Right ventricle myocardium inferior (tissue), 1 donor: ENCODE measurements around the gene FAM83F. TPM values are rescaled to one million over a fixed set of nuclear protein-coding genes. Genes with fewer than 3 reads are reported as not detected.
"Not testable (repeated sequence)": the region's sequence is repeated elsewhere in the genome, so short reads cannot be mapped to it uniquely, and the experiment has no call there.

Source experiments
- ATAC-seq: fragments of 200-7000 bp; cut with Tn5 transposase; one replicate; pipeline ENCODE4 v1.9.1; 2020; ENCODE audit warnings: mild to moderate bottlenecking, moderate library complexity
- DNase-seq: peaks from one replicate; pipeline ENCODE4 v3.0.0; 2021; ENCODE audit errors: missing footprints
- intact Hi-C: fragments of 100-400 bp; cut with DNase I; formaldehyde crosslinking; loops from one replicate; pipeline ENCODE4 v1.11.0; 2022
- long read RNA-seq: library from polyadenylated mRNA; unstranded; transcript quantifications from one replicate; pipeline ENCODE4 v2.0.0, GENCODE V29; 2021
- total RNA-seq: library from RNA; stranded (reverse); fragmentation: NEBNext Ultra II Directional; extraction: Animal tissue kit (Norgen Biotek cat#: 25700); gene quantifications from one replicate; pipeline ENCODE4 v1.2.1, GENCODE V29; 2021
- donor health status: DM: no; HTN: yes; CAD: no; lungs with severe emphysema.

Gene FAM83F
- 6.1 TPM for total RNA-seq
- long read RNA-seq, full-length matches to known transcripts, result 11 of 12 reads
- long read RNA-seq, partial matches to known transcripts, result 1 of 12 reads
- long read RNA-seq, other reads (novel, unspliced or antisense), result 0 of 12 reads

DNA sequence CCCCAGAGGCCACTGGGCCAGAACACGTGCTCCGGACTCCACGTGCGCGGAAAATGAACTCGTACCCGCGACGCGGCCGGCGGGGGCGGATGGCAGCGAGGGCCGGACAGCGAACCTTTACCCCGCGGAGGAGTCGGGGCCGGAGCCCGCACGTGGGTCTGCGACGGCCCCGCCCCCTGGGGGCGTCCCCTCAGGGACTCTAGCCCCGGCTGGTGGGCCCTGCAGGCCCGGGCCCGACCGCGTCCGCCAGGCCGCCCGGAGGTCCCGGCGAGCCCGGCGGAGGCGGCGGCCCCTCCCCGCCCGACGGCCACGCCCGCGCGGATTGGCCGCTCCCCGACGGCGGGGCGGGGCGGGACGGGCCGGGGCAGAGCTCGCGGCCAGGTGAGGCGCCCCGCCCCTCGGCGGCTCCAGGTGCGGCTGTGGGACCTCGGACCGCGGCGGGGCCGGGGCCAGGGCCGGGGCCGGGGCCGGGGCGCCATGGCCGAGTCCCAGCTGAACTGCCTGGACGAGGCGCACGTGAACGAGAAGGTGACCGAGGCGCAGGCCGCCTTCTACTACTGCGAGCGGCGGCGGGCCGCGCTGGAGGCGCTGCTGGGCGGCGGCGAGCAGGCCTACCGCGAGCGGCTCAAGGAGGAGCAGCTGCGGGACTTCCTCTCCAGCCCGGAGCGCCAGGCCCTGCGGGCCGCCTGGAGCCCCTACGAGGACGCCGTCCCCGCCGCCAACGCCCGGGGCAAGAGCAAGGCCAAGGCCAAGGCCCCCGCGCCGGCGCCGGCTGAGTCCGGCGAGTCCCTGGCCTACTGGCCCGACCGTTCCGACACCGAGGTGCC is at the start of gene FAM83F:
TSS of gene FAM83F (plus strand) at position 389 of the 827 bp plus-strand sequence. CDS start at position 478, 89 bp downstream.
- intact Hi-C loops, result no loop called here
- no peak for DNase-seq
- ATAC-seq, result no peak

DNA sequence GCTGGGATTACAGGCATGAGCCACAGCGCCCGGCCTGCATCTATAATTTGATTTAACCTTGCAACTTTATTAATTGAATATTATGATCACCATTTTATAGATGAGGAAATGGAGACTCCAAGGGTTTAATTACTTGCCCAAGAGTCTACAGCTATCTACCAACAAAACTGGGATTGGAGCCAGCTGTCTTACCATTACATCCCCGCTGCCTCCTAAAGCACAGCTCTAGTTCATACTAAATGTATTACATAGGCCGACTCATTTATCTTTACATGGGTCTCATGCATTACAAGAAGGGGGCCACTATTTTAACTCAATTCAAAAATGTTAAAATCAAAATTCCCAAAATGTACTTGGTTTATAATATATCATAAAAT is 48.6 kb upstream of the FAM83F start:
- intact Hi-C loops, result no loop called here
- ATAC-seq, result no peak
- DNase-seq, result no peak

DNA sequence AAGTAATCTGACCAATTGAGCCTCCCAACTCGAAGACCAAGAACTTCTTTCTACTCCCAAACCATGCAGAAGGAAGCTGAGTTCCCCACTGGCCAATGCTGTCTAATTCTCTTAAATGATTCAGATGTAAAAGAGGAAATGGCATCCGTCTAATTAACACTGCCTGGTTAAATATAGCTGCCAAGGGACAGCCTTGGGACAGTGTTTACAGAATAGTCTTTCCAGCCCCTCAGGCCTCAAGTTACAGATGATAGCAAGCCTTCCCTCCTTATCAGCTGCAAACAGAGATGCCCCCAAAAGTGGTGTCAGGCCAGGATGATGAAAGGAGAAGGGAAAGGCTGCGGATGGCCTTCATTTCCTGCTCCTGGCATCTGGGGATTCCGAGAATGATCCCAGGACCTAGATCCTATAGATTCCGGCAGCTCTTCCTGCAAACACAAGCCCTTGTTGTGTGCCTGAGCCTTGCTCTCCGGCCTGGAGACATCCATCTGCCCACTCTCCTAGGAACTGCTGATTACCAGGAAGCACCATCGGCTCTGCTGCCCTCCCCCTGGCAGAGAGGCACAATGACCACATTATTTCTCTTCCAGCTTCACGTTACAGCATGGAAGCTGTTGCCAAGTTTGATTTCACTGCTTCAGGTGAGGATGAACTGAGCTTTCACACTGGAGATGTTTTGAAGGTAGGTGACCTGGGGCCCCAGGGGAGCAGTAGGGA is 48.1 kb upstream of the FAM83F start:
- DNase-seq (no peak), ATAC-seq (no peak)
- intact Hi-C loops, result no loop called here

DNA sequence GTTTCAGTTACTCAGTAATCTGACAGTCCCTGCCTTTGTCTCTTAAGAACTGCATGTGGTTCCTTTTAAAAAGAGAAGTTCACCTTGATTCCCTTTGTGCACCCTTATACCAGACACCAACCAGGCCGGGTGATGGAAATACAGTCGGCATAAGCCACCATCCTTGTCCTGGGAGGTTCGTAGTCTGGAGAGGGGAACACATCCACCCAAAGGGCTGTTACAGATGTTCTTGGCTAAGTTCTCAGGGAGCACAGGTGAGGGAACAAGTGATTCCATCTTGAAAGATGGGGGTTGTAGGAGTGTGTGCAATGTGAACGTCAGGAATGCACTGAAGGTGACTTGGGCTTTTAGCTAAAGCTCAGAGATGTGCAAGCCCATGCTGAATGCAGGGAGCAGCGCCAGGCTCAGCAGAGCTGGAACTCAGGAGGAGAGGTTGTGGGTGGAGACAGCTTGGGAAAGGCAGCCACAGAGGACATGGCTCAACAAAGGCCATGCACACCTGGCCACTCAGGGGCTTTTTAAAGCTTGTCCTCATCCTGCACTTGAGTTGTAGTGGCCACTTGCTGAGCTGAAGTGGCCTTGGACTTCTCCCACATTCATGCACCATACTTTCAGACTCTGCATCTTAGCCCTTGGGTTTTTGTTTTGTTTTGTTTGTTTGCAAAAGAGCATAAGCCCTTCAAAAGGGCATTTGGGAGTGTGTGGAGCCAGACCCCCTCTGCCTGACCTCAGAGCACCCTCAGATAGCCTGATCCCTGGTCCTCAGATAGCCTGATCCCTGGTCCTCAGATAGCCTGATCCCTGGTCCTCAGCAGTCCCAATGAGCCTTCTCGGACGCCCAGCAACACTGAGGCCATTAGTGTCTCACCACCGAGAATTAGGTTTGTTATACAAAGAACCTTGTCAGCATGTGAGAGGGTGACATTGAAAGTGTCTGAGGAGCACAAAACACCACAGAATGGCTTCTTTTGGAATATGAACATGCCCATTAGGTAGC is 47.2 kb upstream of the FAM83F start:
- intact Hi-C loops, result no loop called here
- ATAC-seq (no peak), DNase-seq (no peak)

DNA sequence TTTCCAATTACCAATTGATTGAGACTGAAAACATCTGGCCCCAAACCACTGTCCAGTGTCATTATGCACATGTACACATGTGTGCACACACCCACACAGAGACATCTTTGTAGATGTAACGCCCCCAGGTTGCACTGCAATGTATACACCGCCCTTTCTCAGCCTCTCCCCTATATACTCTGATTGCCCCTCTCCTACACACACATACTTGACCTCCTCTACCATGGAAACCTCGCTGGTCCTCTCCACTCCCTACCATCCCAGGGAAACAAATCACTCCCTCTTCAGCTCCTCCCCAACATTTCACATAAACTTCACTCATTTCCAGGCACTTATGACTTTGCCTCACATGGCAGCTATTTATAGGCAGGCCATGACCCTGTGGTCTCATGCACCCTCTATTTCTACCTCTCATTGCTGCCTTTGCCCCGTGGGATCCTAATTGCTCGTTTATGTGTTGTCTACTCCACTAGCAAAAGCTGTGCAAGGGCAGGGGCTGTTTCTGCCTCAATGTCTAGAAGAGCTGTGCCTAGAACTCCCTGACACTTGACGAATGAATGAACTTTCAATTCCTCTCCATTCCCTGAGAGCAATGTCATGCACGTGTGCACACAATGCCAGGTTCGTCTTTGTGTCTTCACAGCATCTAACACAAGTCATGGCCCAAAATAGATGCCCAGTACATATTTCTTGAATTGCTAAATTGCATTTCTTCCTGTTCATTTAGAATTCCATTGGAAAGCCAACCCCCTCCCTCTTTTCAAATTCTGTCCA is 44.6 kb upstream of the FAM83F start:
- no peak for ATAC-seq
- intact Hi-C loops, result no loop called here
- DNase-seq, result no peak

- ATAC-seq, intact Hi-C loops, DNase-seq: not testable (repeated sequence)
Observed at GRCh38 chr22:39951603-39952293, 43.0 kb upstream of the FAM83F start.

DNA sequence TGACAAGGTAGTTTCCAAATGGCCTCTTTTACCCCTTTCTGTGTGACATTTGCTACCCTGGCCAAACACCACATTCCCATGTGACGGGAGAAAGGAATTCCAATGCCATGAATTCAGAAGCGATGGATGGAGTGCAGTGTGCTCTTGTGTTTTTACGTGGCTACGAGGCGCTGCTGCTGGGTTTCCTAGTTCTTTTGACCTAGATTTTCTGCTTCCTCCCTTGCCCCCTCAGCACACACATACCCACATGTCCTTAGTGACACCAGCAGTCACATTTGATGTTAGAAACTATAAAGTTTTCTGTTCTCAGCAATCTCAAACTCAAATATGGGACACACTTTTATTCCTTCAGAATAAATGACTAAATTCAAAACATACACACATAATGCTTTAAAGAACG is 42.4 kb upstream of the FAM83F start:
- ATAC-seq, result no peak
- intact Hi-C loops, result no loop called here

DNA sequence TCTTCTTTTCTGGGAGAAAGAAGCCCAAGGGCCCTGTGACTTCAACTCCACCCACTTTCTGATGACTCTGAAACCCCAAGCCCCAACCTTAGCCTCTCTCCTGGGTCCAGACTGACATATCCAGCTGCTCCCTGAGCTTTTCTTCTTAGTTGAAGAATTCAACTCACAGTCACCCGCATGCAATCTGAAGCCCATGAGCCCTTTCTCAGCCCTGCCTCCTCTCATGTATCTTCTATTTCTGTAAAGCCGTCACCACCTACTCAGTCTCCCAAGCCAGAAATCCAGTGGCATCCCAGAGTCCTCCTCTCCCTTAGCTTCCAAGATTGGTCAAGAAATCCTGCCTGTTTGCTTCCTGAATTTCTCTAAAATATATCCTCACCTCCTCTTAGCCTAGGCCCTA is 41.7 kb upstream of the FAM83F start:
- intact Hi-C loops, result no loop called here
- no peak for ATAC-seq

More for the DNA sequence above, 42.4 kb upstream of the FAM83F start:
- DNase-seq, result no peak

GRCh38 chr22:39954584-39955055 is 40.1 kb upstream of the FAM83F start:
- no peak for DNase-seq
- intact Hi-C loops, result no loop called here

More for the DNA sequence above, 41.7 kb upstream of the FAM83F start:
- no peak for DNase-seq

DNA sequence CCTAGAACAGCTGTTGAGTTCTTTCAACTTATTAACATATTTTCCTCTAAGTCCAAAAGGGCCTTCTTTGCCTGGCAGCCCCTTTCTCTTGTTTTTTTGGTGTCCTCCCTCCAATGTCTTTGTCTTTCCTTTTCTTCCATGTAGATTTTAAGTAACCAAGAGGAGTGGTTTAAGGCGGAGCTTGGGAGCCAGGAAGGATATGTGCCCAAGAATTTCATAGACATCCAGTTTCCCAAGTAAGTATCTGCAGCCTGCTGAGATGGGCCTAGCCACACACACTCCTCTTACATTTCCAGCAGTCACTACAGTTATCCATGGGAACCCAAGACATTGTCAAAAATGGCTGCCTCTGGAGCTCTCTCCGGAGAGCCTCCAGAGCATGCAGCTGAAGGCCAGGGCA is 39.1 kb upstream of the FAM83F start:
- intact Hi-C loops, result no loop called here
- DNase-seq, result no peak
- no peak for ATAC-seq

More at GRCh38 chr22:39954584-39955055, 40.1 kb upstream of the FAM83F start:
- no peak for ATAC-seq

DNA sequence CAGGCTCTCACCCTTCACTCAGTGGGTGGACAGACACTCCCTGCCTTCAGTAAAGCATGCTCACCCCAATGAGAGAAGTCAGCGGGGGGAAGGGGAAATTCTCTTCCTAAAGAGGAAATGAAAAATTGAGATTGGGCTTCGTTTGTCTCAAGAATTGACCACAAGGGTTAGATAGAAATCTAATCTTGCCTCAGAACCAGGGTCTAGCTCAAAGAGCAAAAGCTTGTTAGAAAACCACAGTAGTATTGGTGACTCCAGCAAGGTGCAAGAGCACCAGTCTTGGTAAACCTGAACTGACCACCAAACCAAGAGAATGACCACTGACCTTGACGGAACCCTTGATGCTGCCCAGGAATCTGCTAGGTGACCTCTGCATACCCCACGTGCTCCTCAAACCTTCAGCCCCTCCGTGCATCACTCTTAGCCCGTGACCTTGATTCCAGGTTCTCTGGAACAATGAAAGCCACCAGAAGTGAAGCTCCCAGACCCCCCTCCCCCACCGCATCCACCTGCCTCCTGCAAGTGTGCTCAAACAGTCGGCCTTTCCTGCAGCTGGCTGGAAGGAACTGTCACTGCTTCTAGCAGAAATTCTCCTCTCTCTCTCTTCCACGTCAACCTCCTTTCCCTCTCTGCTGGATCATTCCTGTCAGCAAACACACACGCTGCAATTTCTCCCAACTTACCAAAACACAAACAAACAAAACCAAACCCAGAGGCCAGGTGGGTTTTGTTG is 37.7 kb upstream of the FAM83F start:
- intact Hi-C loops, result no loop called here
- DNase-seq (no peak), ATAC-seq (no peak)

DNA sequence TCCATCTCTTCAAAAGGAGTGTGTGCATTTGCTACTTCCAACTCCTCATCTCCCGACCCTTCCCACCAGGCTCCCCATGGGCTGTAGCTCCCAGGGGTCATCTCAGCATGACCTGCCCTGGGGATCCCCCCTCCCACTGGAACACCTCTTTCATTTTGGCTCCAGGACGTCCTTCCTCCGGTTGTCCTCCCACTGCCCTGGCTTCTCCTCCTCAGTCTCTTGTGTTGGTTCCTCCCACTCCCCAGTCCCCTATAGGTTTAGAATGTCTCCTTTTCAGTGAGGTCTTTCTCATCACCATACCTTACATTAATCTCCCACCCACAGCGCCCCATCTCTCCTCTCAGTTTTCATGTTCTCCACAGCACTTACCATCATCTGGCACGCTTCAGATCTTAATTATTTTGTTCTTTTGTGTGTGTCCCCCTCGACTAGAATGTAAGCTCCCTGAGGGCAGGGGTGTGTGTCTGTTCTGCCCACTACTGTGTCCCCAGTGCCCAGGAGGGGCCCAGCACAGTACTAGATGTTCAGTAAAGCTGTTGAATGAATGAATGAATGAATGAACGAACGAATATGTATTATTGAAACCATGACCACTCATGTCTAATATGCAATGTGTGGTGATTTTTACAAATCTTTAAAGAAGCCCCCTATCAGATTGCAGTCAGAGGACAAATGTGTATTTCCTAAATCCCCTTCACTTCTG is 36.6 kb upstream of the FAM83F start:
- no peak for ATAC-seq
- no peak for DNase-seq
- intact Hi-C loops, result no loop called here

DNA sequence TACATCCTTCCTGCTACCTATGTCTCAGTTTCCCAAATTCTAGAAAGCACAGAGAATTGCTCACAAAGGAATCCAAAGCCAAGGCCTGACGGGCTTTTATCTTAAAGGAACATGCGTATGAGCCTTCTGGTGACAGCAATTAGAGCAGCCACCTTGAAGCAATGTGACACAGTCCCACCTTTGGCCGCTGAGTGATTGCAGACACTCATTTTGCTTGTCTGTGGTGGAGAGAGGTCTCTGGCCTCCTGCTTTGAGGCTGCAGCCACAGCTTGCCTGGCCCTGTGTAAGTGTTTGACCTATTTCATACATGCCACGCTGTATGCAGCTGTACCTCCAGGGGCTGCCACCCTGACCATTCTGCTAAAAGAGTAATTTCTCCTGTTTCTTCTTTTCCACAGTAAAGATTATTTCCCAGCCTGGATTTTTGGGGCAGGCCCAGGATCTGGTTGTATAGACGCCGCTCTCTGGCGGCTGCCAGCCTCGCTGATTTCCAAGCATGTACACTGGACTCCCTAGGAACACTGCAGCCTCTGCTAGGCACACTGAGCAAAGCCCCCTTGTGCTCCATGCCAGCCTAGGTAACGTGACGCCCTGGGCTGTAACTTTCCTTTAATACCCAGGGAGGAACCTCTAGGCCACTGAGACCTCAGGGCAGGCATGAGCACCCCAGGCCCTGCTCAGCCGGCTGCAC is 35.7 kb upstream of the FAM83F start:
- intact Hi-C loops, result no loop called here
- ATAC-seq, result no peak
- DNase-seq, result no peak

GRCh38 chr22:39959640-39960447 is 34.9 kb upstream of the FAM83F start, which contains the start of gene TMA7B:
TSS of gene TMA7B (plus strand) at chr22:39960397. CDS start at chr22:39964375, 3,978 bp downstream.
- intact Hi-C loops, result no loop called here
- ATAC-seq, result no peak
- DNase-seq, result no peak
